ENCODE data around the gene GALNS. TPM values are rescaled to one million over a fixed set of nuclear protein-coding genes. Genes with fewer than 3 reads are reported as not detected.

The GALNS gene
- total and polyA plus RNA-seq, 9 donors = 14.0 to 40.4 (median 21.6) TPM

GRCh38 chr16:88783391-88784073, 73.2 kb downstream of the GALNS start:
- H3K36me3 ChIP-seq = no peaks in the 10 kb centered on the region
- H3K9me3 ChIP-seq = no peaks in the 10 kb centered on the region
- TF ChIP-seq CTCF (IDR thresholded peaks at IDR 0.05) (no peak), EP300 (IDR thresholded peaks at IDR 0.05) (no peak), POLR2A (IDR thresholded peaks at IDR 0.05) (no peak)
- H3K27ac ChIP-seq = peak overlapping the region; percentile 24 to 67
- peak overlapping the region; percentile 74 for H3K4me3 ChIP-seq
- intact Hi-C loops (cut with DNase I) = loop anchor here (2.0 to 5.0 kb wide), 3 partner anchors 39 to 41 kb away; no protein-coding TSS in a partner anchor
- H3K27me3 ChIP-seq = no peaks in the 10 kb centered on the region
- DNase-seq = peak in 1 of 5 donors; percentile 49
- H3K4me1 ChIP-seq (ENCODE audit: insufficient read depth) = peaks cover 28% of the 10 kb centered on the region
- 22 to 42% (median 36%) methylated on average over 20 to 27 of the region's 27 CpGs for WGBS, 3 donors

- WGBS, 3 donors = 44 to 50% (median 49%) methylated on average over 16 of the region's 16 CpGs
- peaks cover 28% of the 10 kb centered on the region for H3K4me1 ChIP-seq (ENCODE audit: insufficient read depth)
- H3K27ac ChIP-seq = peak overlapping the region in 1 of 2 donors; percentile 67
- peak in 2 of 5 donors; percentile 42 for DNase-seq
- no peak overlapping the region for H3K4me3 ChIP-seq
- intact Hi-C loops (cut with DNase I) = loop anchor here in 2 of 4 donors (5.0 kb wide), 1 partner anchor 40 kb away; no protein-coding TSS in a partner anchor
- no peaks in the 10 kb centered on the region for H3K9me3 ChIP-seq
- H3K27me3 ChIP-seq = no peaks in the 10 kb centered on the region
- no peak for TF ChIP-seq CTCF (IDR thresholded peaks at IDR 0.05)
- TF ChIP-seq EP300 (IDR thresholded peaks at IDR 0.05) = no peak
- no peak for TF ChIP-seq POLR2A (IDR thresholded peaks at IDR 0.05)
- no peaks in the 10 kb centered on the region for H3K36me3 ChIP-seq
Measured at GRCh38 chr16:88782454-88783390, 74.0 kb downstream of the GALNS start.

GRCh38 chr16:88781140-88782077, 75.3 kb downstream of the GALNS start:
- peak in 1 of 5 donors; percentile 33 for DNase-seq
- Histone ChIP-seq H3K27me3 (no peaks in the 10 kb centered on the region), H3K4me1 (ENCODE audit: insufficient read depth) (peaks cover 28% of the 10 kb centered on the region), H3K36me3 (no peaks in the 10 kb centered on the region), H3K27ac (no peak overlapping the region), H3K4me3 (no peak overlapping the region), H3K9me3 (no peaks in the 10 kb centered on the region)
- intact Hi-C loops (cut with DNase I) = loop anchor here in 2 of 4 donors (5.0 kb wide), 1 partner anchor 39 kb away; no protein-coding TSS in a partner anchor
- no peak for TF ChIP-seq CTCF (IDR thresholded peaks at IDR 0.05)
- TF ChIP-seq EP300 (IDR thresholded peaks at IDR 0.05) = no peak
- TF ChIP-seq POLR2A (IDR thresholded peaks at IDR 0.05) = no peak
- 83 to 89% (median 87%) methylated on average over 28 of the region's 28 CpGs for WGBS, 3 donors
